Measurements from ENCODE around the gene ZNF423. TPM values are rescaled to one million over a fixed set of nuclear protein-coding genes. Genes with fewer than 3 reads are reported as not detected.

ZNF423 gene
- total RNA-seq, 1 donor from 2014 or later = 3.9 TPM

GRCh38 chr16:49727611-49728010 is 128.3 kb downstream of the ZNF423 start:
- no peak for DNase-seq (ENCODE audit: low read depth in 2 of 2)

- no peak for DNase-seq (ENCODE audit: low read depth in 2 of 2)
These were observed 129.8 kb downstream of the ZNF423 start for GRCh38 chr16:49726155-49726554.

- DNase-seq (ENCODE audit: low read depth in 2 of 2) = no peak
These were observed 130.3 kb downstream of the ZNF423 start for GRCh38 chr16:49725651-49726050.

- DNase-seq (ENCODE audit: low read depth in 2 of 2) = no peak
These were observed 131.1 kb downstream of the ZNF423 start for GRCh38 chr16:49724774-49725173.

- DNase-seq (ENCODE audit: low read depth in 2 of 2) = no peak
These were observed 132.6 kb downstream of the ZNF423 start for GRCh38 chr16:49723310-49723709.

GRCh38 chr16:49720225-49720624 is 135.7 kb downstream of the ZNF423 start:
- no peak for DNase-seq (ENCODE audit: low read depth in 2 of 2)

- DNase-seq (ENCODE audit: low read depth in 2 of 2) = no peak
These were observed 138.2 kb downstream of the ZNF423 start for GRCh38 chr16:49717689-49718088.

- DNase-seq (ENCODE audit: low read depth in 2 of 2) = no peak
These were observed 139.5 kb downstream of the ZNF423 start for GRCh38 chr16:49716339-49716934.

GRCh38 chr16:49713770-49714169 is 142.1 kb downstream of the ZNF423 start:
- no peak for DNase-seq (ENCODE audit: low read depth in 2 of 2)

- DNase-seq (ENCODE audit: low read depth in 2 of 2) = no peak
These were observed 143.4 kb downstream of the ZNF423 start for GRCh38 chr16:49712542-49712941.

GRCh38 chr16:49712106-49712505 is 143.8 kb downstream of the ZNF423 start:
- no peak for DNase-seq (ENCODE audit: low read depth in 2 of 2)

- DNase-seq (ENCODE audit: low read depth in 2 of 2) = no peak
These were observed 146.9 kb downstream of the ZNF423 start for GRCh38 chr16:49709057-49709456.

- no peak for DNase-seq (ENCODE audit: low read depth in 2 of 2)
These were observed 147.4 kb downstream of the ZNF423 start for GRCh38 chr16:49708491-49708890.

GRCh38 chr16:49706620-49707355 is 149.1 kb downstream of the ZNF423 start:
- DNase-seq (ENCODE audit: low read depth in 2 of 2) = no peak

GRCh38 chr16:49704586-49705155 is 151.2 kb downstream of the ZNF423 start:
- peak in 1 of 2 donors; percentile 8 for DNase-seq (ENCODE audit: low read depth in 2 of 2)

GRCh38 chr16:49703483-49703882 is 152.4 kb downstream of the ZNF423 start:
- no peak for DNase-seq (ENCODE audit: low read depth in 2 of 2)

GRCh38 chr16:49701789-49702494 is 154.0 kb downstream of the ZNF423 start:
- no peak for DNase-seq (ENCODE audit: low read depth in 2 of 2)

GRCh38 chr16:49701065-49701685 is 154.7 kb downstream of the ZNF423 start:
- DNase-seq (ENCODE audit: low read depth in 2 of 2) = no peak

- DNase-seq (ENCODE audit: low read depth in 2 of 2) = no peak
These were observed 155.5 kb downstream of the ZNF423 start for GRCh38 chr16:49700251-49701064.

- no peak for DNase-seq (ENCODE audit: low read depth in 2 of 2)
These were observed 156.1 kb downstream of the ZNF423 start for GRCh38 chr16:49699841-49700175.
